GM18520 (cell line): ENCODE measurements around the gene AVPR1A.
A peak's percentile ranks its signal among the peaks of the same experiment; 100 is the strongest.
"Not testable (repeated sequence)": the region's sequence is repeated elsewhere in the genome, so short reads cannot be mapped to it uniquely, and the experiment has no call there.

Experiments used
- ATAC-seq: cut with Tn5 transposase; IDR thresholded peaks from one replicate; pipeline ENCODE4 v1.9.1; 2021; ENCODE audit not compliant: unreplicated experiment

Gene AVPR1A

DNA sequence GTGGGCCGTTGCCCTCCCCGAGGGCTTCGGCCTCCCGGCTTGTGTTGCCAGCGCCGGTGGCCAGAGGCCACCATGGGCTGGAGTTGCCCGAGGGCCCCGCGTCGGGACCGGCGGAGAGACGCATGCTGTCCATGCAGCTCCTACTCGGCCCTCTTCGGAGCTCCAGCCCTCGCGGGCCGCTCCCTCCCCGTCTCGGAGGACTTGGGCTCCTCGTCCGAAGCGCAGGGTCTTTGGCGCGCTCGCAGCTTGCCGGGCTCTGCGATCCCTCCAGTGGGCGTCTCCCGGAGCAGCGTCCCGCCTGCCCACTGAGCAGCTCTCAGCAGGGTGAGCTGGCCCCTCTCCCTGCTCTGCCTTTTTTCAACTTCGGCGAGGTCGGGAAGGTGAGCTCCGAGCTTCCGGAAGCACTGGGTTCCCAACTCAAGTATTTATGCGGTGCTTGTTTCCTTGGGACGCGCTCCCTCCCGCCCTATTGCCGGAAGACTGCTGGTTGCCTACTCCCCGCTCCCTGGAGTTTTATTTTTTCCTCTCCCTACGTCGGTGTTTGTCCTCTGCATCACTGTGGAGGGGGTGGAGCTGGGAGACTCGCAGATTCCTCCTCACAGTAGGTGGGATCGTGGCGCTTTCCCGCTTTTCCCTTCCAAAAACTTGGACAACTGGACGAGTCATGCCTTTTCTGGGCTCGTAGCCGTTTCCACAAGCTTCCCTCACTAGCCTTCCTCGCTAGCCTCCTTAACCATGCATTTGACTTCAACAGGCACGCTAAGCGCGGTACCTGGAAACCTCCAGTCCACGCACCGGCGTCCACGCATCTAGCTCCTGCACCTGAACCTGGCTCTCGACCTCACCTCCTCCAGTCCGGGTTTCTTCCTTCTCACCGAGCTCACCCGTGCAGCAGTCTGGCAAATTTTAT, at the start of gene AVPR1A:
AVPR1A (minus strand) TSS at position 489 of the 910 bp plus-strand sequence; CDS start at position 124, 365 bp downstream.
- ATAC-seq, result no peak

DNA sequence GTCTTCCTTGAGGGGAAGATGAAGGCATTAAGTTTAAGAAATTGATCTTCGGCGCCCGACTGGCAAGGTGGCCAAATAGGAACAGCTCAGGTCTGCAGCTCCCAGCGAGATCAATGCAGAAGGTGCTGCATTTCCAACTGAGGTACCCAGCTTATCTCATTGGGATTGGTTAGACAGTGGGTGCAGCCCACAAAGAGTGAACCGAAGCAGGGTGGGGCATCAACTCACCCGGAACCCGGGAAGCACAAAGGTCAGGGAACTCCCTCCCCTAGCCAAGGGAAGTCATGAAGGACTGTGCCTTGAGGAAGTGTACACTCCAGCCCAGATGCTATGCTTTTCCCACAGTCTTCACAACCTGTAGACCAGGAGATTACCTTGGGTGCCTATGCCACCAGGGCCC, 45.2 kb upstream of the AVPR1A start:
- ATAC-seq, result no peak

DNA sequence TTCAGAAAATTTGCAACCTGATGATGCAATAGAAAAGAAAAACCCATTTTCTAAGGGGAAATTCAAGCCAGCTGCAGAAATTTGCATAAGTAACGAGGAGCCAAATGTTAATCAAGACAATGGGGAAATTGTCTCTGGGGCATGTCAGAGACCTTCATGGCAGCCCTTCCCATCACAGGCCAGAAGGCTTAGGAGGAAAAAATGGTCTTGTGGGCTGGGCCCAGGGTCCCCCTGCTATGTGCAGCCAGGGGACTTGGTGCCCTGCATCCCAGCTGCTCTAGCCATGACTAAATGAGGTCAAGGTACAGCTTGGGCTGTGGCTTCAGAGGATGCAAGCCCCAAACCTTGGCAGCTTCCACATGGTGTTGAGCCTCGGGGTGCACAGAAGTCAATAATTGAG, 28.2 kb upstream of the AVPR1A start:
- no peak for ATAC-seq

DNA sequence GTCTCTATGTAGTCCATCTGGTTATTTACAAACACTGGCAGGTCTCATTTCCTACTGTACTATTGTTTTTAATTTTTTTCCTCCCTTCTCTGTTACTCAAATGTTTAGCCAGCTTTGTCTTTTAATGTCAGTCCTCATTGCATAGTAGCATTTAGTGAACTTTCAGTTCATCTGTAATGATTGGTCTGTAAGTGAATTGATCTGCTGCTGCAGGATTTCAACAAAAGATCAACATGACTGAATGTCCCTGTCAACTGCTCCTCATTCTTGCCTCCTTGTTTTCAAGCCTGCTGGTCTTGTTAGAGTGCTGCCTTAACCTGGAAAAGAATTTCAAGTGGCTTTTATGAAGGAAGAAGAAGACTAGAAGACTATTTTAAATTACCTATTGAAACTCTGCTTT, 19.3 kb upstream of the AVPR1A start:
- no peak for ATAC-seq

DNA sequence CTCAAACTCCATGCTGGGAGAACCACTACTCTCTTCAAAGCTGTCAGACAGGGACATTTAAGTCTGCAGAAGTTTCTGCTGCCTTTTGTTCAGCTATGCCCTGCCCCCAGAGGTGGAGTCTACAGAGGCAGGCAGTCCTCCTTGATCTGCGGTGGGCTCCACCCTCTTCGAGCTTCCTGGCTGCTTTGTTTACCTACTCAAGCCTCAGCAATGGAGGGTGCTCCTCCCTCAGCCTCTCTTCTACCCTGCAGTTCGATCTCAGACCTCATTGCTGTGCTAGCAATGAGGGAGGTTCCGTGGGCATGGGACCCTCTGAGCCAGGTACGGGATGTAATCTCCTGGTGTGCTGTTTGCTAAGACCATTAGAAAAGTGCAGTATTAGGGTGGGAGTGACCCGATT, 16.7 kb upstream of the AVPR1A start:
- not testable (repeated sequence) for ATAC-seq

DNA sequence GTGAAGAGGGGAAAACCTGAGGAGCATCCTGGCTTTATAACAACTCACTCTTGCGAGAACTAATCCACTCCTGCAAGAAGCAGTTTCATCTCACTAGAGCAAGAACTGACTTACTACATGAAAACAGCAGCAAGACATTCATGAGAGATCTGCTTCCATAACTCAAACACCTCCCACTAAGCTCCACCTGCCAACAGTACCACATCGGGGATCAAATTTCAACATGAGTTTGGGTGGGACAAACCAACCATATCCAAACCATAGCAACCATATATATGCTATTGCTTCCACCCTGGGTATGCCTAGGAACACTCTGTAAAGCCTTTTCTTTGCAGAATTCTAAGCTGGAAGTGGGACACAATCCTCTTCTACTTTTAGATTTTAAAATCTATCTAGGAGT, 13.9 kb upstream of the AVPR1A start:
- ATAC-seq, result no peak

DNA sequence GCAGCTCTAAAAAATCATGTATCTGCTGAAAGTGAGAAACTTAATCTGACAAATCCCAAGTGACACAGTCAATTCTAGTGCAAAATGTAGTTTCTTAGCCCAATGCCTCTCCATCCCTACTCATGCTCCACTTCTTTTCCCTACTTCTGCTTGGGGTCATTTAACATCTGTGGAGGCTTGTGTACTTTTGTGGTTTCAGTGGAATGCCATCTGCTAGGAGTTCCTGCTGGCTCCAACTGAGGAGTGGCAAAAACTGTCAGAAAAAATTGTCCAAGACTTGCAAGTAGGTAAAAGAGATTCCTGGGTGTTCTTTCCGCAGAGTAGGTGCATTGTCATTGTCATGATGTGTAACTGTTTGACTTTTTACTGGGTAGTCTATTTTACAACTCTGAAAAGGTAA, 12.5 kb upstream of the AVPR1A start:
- ATAC-seq, result no peak

DNA sequence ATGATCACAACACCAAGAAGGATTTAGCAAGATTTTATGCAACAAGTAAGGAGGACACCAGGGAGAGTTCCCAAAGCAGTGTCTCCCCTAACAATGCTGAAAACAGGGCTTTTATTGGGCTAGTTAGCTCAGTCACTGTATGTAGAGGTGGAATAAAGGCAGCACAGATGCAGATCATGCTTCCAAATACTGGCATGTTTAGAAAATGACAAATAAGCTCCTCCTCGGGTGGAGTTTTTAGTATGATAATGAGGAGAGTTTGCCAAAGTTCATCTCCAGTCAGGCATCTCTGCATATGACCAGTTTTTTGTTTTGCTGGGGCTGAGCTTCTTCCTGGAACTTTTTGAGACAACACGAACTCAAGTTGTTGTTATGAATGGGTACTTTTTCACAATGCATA, 4.4 kb upstream of the AVPR1A start:
- ATAC-seq, result no peak

DNA sequence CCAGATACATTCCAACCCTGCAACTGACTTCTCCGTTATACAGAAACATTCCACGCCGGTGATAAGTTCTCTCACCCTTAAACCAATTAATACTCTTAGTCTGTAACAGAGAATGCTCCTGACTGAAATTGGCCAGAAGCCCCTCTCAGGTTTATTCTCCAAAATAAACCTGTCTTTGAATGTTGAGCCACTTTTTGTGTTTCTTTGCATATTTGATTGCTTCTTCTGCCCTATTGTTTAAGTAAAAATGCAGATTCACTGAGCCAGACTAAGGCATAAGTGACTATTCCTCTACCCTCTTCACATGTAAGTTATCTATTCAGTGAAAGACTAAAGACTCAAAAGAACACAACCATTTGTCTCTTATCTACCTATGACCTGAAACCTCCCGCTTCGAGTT, 3.6 kb upstream of the AVPR1A start:
- no peak for ATAC-seq

DNA sequence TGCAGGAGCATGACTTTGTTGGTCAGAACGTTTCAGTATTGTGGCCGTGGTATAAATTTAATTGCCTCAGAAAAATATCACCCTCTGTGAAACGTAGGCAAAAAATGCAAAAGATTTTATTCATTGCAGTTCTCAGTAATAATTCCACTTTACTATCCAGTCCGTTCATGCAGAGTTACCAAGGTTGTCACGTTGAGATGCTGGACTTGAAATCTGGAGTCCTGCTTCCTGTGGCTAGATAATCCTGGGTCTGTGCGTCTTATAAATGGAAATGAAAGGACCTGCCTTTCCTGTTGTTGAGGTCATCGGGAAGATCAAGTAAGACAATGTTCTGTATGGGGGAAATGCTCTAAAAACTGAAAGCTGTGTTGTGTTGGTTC, 1.3 kb upstream of the AVPR1A start:
- ATAC-seq, result no peak

DNA sequence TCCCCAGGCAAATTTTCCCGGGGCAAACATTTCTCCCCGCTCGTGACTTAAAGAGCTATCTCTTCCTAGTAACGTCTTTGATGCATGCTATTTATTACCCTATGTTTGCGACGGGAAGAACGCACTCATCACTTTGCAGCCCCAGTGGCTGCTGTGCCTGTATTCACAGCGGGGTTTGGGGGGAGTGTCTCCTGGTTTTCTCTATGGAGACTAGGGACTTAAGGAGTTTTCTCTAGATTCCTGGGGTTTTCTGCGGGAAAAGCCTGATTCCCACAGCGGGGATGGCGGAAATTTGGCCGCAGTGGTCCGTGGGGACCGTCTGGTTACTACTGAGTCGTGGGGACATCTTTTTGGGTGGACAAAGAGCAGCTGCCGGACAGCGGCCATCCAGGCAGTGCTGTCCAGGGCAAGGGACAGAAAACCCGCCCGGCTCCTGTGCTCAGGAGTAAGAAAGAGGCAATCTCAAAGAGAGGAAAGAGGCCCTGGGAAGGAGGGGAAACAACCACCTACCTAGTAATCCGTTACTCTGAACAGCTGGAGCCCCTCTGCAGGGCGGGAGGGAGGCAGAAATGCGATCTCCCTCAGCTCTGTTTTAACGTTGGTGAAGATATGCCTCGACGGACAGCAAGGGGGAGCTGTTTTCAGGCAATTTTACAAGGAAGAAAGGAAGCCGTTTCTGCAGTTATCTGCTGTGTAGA, 771 bp upstream of the AVPR1A start:
- peak; percentile 55 for ATAC-seq

DNA sequence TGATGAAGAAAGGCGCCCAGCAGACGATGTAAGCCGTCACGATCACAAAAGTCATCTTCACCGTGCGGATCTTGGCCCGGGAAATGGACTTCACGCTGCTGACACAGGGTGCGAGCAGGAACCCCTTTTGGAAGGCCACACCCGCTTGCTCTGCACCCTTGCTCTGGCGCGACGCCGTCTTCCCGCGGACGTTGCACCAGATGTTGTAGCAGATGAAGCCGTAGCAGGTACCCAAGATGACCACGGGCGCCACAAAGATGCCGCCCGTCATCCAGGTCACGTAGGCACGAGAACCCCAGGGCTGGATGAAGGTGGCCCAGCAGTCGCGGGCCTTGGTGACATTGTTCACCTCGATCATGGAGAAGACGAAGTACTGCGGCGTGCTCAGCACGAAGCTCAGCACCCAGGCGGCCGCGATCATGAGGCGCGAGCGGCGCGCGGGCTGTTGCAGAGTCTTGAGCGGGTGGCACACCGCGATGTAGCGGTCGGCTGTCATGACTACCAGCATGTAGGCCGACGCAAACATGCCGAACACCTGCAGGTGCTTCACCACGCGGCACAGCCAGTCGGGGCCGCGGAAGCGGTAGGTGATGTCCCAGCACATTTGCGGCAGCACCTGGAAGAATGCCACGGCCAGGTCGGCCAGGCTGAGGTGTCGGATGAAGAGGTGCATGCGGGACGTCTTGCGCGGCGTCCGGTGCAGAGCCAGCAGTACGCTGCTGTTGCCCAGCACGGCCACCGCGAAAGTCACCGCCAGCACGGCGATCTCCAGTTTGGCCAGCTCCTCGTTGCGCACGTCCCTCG, 890 bp downstream of the AVPR1A start:
- no peak for ATAC-seq

DNA sequence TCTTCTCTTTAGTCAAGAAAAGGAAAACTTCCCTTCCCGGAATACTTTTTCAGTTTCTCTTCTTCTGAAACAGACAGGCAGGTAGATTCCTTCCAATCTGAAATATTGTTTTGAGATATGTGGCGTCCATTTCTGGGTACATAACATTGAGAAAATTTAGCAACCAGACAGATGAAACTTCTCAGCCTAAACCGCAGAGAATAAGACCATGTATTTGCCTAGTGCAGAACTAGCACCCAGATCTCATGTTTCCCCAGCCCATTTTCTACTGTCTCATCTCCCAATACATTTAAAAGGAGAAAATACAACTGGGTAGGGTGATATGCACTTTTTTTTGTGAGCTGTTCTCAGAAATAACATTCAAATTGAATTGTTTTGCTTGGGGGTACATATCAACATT, 6.4 kb downstream of the AVPR1A start:
- no peak for ATAC-seq

DNA sequence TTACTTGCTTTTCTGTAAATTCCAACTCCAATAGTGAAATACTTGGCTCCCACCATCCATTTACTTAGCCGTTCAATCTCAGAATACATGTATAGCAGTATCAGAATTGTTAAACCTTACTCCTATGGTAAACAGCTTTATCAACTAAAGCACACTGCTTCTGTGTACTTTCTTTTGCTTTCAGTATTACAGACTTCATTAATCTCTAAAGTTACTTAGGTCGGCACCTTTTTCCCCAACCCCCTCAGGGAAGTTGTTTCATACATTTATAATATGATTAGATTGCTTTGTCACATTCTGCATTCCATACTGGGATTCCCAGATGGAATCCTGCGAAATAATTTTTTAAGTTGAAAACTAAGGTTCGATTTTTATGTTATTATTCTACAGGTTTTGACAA, 12.5 kb downstream of the AVPR1A start:
- no peak for ATAC-seq

DNA sequence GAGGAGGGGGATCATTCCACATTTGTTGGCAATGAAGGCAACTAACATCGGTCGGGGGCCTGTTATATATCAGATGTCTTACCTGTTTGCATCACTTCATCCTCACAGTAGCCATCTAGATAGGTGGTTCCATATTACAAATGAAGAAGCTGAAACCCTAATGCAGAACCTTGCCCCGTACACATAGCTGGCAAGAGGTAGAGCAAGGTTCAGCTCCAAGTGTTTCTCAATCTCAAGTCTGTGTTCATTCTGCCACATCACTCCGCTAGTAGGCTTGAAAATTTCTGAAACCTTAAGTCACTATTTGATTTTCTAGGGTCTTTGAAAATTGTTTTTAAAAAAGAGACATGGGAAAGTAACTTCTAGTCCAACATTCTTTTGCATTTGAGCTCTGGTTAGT, 17.0 kb downstream of the AVPR1A start:
- no peak for ATAC-seq

DNA sequence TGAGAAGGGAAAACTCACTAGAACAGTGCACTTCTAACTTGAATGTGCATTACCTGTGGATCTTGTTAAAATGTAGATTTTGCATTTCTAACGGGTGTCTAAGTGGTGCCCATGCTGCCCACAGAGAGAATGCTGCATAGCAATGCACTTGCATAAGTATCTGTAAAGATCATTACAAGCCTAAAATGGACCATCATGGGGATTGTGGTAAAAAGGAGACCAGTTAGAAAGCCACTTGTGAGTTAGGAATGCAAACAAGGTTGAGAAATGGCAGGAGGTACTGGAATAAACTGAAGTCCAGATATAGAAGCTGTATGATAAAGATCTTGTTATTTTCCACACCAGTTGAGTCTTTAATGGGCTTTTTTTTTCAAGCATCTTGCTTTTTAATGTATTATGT, 18.8 kb downstream of the AVPR1A start:
- ATAC-seq, result no peak

DNA sequence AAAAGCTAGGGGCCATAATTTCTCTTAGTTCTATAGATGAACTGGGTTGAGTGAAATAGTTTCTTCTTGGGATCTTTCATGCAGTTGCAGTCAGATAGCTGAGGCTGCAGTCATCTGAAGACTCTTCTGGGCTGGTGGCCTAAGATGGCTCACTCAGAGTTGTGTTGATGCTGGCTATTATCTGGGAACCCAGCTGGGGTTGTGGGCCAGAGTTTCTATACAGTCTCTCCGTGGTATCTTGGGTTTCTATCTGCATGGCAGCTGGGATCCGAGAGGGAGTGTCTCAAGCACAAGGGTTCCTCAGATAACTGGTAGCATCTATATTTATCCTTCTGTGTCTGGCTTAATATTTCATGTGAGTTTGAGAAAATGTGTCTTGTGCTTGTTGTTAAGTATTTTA, 21.1 kb downstream of the AVPR1A start:
- ATAC-seq, result no peak

DNA sequence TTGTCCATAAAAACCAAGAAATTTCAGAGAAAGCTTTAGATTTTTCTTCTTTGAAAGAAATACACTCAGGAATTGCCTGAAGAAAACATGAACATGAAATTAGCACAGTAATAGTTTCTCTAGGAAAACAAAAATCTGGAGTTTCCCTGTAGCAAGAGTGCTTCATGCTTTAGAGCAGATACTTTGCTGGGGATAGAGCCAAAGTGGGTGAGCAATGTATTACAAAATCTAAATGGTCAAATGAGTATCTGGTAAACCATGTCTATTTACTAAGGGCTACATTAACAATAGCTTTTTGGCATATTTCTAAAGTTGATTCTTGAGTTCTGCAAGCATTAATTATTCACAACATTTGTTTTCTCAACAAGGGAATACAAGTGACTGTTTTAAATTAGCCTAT, 26.2 kb downstream of the AVPR1A start:
- no peak for ATAC-seq

DNA sequence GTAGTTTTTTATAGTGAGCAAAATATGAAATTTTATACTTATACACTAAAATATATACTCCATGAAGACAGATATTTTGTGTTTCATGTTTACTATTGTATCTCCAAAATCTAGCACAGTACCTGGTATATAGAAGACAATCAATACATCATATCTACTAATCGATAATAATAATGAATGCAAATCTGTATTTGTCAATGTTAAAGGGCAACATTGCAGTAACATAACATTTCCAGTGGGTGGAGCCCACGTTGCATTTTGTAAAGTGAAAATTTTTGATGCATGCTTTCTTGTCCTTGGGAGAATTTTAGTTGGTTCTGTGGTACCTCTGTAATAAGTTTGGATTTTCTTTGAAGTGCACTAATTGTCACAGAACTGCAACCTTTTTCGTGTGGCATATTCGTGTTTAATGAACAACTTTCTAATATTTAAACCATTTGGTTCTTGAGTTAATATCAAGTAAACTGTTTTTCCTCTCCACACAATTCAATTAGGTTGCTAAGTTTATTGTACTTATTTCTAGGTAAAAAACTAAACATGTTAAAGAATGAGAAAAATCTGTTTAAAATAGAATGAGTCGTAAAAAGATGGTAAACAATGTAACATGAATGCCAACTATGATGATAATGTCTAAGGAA, 47.4 kb downstream of the AVPR1A start:
- ATAC-seq, result no peak

DNA sequence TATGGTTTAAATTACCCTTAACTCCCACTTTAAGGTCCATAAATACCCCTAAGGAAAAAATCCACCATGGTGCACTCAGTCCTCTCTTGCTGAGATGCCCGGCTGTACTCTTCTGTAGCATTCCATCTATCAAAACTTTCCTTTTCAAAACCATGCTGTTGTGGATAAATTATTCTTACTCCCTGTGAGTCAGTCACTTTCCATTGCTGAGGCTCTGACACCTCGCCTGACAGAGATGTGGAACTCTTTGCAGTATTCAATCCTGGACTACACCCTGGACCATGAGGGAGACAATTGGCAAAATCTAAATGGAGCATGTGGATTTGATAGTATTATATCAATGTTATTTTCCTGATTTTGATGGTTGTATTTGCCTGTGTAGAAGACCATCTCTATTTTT, 49.1 kb downstream of the AVPR1A start:
- ATAC-seq, result no peak

DNA sequence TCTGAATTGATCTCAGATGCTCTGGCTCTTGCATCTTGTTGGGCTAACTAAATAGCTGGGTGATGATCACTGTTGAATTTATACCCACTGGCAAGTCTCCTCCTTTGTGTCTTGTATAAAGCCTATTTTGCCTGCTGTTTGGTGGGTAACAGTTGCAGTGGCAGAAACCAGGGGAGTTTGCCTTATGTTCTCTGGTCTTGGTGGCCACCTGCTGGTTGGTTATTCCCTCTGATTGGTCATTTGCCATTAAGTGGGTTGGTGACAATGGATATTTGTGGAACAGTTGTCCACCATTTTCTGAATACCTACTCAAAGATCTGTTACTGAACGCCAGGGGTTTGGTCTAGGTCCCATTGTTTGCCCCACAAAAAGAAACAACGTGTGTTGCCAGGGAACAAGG, 52.1 kb downstream of the AVPR1A start:
- ATAC-seq, result no peak
